Kidney (tissue), 14 donors: Measurements from ENCODE around the gene LYST. TPM values are rescaled to one million over a fixed set of nuclear protein-coding genes. Genes with fewer than 3 reads are reported as not detected.

ENCODE experiments used
- DNase-seq, 5 donors: peaks; one replicate each; pipeline ENCODE4 v3.0.0-alpha.2; 2013 to 2020
- FAIRE-seq: peaks from 2 replicates; lab custom pipeline; 2012; peaks lifted over from hg19 to GRCh38; lab: Jason Lieb, UNC
- H3K27ac ChIP-seq, 2 donors: one replicate each; pipeline ENCODE4 v1.7.0; 2013; ENCODE audit warnings: low read depth in 2 of 2, low read length in 2 of 2, inconsistent platforms in 1 of 2
- H3K27me3 ChIP-seq: one replicate; pipeline ENCODE4 v1.7.1; 2013; ENCODE audit warnings: low read length, inconsistent platforms; ENCODE audit not compliant: control insufficient read depth, insufficient read depth
- H3K36me3 ChIP-seq, 3 donors: one replicate each; pipeline versions ENCODE4 v1.7.0 to v1.7.1; 2013; ENCODE audit warnings: low read length in 3 of 3, control low read depth in 1 of 3, inconsistent platforms in 1 of 3; ENCODE audit not compliant: insufficient read depth in 3 of 3, control insufficient read depth in 2 of 3
- H3K4me1 ChIP-seq, 3 donors: one replicate each; pipeline versions ENCODE4 v1.7.0 to v1.7.1; 2013; ENCODE audit warnings: low read length in 3 of 3, inconsistent platforms in 1 of 3, low read depth in 1 of 3; ENCODE audit not compliant: control insufficient read depth in 2 of 3, insufficient read depth in 2 of 3
- H3K4me3 ChIP-seq, 3 donors: one replicate each; pipeline versions ENCODE4 v1.7.0 to v1.8.1; 2013; ENCODE audit warnings: low read length in 3 of 3, control low read depth in 1 of 3, inconsistent platforms in 1 of 3
- H3K9ac ChIP-seq, 3 donors: one replicate each; pipeline versions ENCODE4 v1.7.0 to v1.7.1; 2013; ENCODE audit warnings: low read length in 3 of 3, control low read depth in 1 of 3, inconsistent platforms in 1 of 3
- H3K9me3 ChIP-seq, 3 donors: one replicate each; pipeline versions ENCODE4 v1.7.0 to v1.7.1; 2013; ENCODE audit warnings: low read length in 3 of 3, control low read depth in 1 of 3, inconsistent platforms in 1 of 3; ENCODE audit not compliant: control insufficient read depth in 2 of 3, insufficient read depth in 1 of 3
- intact Hi-C: fragments of 100-400 bp; cut with DNase I; formaldehyde crosslinking; loops from one replicate; pipeline ENCODE4 v1.11.1; 2022
- polyA plus RNA-seq: library from polyadenylated mRNA; stranded (reverse); fragments of 350-450 nt; fragmentation: Illumina TruSeq; extraction: RNeasy Lipid Tissue Mini Kit (QIAGEN cat#74804); gene quantifications from one replicate; pipeline ENCODE4 v1.2.3, GENCODE V29; 2014; ENCODE audit warnings: low read depth, low replicate concordance; ENCODE audit not compliant: insufficient read depth
- total RNA-seq: library from RNA; stranded (reverse); fragmentation: NEBNext Ultra II Directional; extraction: Animal tissue kit (Norgen Biotek cat#: 25700); gene quantifications from one replicate; pipeline ENCODE4 v1.2.1, GENCODE V29; 2021
- TF ChIP-seq, protein P1 (sequence below): IDR thresholded peaks from 3 replicates; pipeline ENCODE4 v1.5.1; 2012; ENCODE audit warnings: mild to moderate bottlenecking, moderate library complexity, borderline replicate concordance; ENCODE audit not compliant: insufficient read depth; ENCODE audit errors: extremely low read depth
- donor health status: control.
- donor health status: control.
- donor health status: control.
- donor health status: control.
- donor health status: control.
- donor health status: DM: yes; HTN: yes; CAD: no.
- donor health status: Normal renal cell carcinoma (clear cell type).

The LYST gene
- total and polyA plus RNA-seq, 2 donors from 2014 or later = 4.6 to 30.3 TPM

GRCh38 chr1:235908742-235909520 is 42.2 kb upstream of the LYST start:
- Histone ChIP-seq H3K4me3 (no peak overlapping the region), H3K36me3 (no peaks in the 10 kb centered on the region), H3K9ac (no peak overlapping the region), H3K27me3 (no peaks in the 10 kb centered on the region), H3K27ac (no peak overlapping the region), H3K9me3 (no peaks in the 10 kb centered on the region), H3K4me1 (no peaks in the 10 kb centered on the region)
- DNase-seq (no peak), FAIRE-seq (no peak)
- intact Hi-C loops = no loop called here
- TF ChIP-seq, protein P1, sequence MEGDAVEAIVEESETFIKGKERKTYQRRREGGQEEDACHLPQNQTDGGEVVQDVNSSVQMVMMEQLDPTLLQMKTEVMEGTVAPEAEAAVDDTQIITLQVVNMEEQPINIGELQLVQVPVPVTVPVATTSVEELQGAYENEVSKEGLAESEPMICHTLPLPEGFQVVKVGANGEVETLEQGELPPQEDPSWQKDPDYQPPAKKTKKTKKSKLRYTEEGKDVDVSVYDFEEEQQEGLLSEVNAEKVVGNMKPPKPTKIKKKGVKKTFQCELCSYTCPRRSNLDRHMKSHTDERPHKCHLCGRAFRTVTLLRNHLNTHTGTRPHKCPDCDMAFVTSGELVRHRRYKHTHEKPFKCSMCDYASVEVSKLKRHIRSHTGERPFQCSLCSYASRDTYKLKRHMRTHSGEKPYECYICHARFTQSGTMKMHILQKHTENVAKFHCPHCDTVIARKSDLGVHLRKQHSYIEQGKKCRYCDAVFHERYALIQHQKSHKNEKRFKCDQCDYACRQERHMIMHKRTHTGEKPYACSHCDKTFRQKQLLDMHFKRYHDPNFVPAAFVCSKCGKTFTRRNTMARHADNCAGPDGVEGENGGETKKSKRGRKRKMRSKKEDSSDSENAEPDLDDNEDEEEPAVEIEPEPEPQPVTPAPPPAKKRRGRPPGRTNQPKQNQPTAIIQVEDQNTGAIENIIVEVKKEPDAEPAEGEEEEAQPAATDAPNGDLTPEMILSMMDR = no peak

GRCh38 chr1:235907897-235908240 is 41.2 kb upstream of the LYST start:
- H3K9ac ChIP-seq = no peak overlapping the region
- no peaks in the 10 kb centered on the region for H3K27me3 ChIP-seq
- FAIRE-seq (no peak), DNase-seq (no peak)
- intact Hi-C loops = no loop called here
- no peaks in the 10 kb centered on the region for H3K9me3 ChIP-seq
- TF ChIP-seq, protein P1 = no peak
- H3K36me3 ChIP-seq = no peaks in the 10 kb centered on the region
- H3K27ac ChIP-seq = no peak overlapping the region
- no peak overlapping the region for H3K4me3 ChIP-seq
- H3K4me1 ChIP-seq = no peaks in the 10 kb centered on the region

- H3K27ac ChIP-seq = no peak overlapping the region
- FAIRE-seq = no peak
- H3K4me3 ChIP-seq = no peak overlapping the region
- H3K9ac ChIP-seq = no peak overlapping the region
- H3K4me1 ChIP-seq = no peaks in the 10 kb centered on the region
- intact Hi-C loops = no loop called here
- no peak for DNase-seq
- no peaks in the 10 kb centered on the region for H3K36me3 ChIP-seq
- H3K9me3 ChIP-seq = no peaks in the 10 kb centered on the region
- TF ChIP-seq, protein P1 = no peak
- no peaks in the 10 kb centered on the region for H3K27me3 ChIP-seq
These were observed 40.6 kb upstream of the LYST start for GRCh38 chr1:235907187-235907896.
